ENCODE data around the gene GLT1D1.

Gene GLT1D1

DNA sequence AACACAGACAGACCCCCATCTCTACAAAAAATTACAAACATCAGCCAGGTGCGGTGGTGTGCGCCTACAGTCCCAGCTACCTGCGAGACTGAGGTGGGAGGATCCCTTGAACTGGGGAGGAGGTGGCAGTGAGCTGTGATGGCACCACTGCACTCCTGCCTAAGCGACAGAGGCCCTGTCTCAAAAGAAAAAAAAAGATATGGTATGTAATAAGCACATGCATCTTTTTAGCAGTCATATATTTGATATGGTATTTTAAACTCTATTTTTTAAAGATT lies 36.7 kb upstream of the GLT1D1 start:
- no peak overlapping the region for H3K27ac ChIP-seq
- TF ChIP-seq, protein P1, sequence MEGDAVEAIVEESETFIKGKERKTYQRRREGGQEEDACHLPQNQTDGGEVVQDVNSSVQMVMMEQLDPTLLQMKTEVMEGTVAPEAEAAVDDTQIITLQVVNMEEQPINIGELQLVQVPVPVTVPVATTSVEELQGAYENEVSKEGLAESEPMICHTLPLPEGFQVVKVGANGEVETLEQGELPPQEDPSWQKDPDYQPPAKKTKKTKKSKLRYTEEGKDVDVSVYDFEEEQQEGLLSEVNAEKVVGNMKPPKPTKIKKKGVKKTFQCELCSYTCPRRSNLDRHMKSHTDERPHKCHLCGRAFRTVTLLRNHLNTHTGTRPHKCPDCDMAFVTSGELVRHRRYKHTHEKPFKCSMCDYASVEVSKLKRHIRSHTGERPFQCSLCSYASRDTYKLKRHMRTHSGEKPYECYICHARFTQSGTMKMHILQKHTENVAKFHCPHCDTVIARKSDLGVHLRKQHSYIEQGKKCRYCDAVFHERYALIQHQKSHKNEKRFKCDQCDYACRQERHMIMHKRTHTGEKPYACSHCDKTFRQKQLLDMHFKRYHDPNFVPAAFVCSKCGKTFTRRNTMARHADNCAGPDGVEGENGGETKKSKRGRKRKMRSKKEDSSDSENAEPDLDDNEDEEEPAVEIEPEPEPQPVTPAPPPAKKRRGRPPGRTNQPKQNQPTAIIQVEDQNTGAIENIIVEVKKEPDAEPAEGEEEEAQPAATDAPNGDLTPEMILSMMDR (IDR thresholded peaks at IDR 0.05) = no peak

DNA sequence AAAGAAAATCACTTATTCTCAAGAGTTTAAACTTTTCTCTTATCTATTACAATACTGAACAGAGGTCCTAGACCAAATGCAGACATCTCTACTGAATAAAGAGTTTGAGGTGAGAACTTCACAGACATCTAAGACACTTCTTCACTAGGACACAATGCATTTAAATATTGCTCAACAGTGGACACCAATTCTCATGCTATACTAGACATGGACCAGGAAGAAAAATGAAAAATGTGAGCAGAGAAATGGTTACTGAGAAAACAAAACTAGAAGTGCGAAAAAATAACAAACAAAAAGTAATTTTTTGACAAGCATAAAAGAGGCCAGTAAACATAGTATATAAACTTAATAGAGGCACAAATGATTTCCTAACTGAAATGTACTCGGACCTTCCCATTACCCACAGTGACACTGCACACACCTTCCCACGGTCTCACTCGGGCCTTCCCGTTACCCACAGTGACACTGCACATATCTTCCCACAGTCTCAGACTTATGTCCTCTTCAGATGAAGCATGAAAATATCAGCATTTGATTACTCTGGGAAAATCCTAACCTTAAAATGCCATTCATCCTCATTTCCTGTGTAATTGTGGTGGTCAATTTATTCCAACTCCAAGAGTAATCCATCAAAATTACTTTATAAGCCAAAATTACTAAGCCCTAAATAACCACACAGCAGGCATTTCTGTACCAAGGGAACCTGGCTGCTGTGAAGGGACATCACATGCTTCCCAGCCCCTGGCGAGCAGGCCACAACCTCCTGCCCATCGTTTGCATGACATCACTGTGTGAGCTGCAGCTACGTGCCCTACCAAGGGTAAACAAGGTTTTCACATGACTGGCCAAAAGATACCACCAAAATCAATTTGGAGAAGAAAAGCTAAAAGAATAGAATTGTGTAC lies 35.9 kb upstream of the GLT1D1 start:
- no peak overlapping the region for H3K27ac ChIP-seq

DNA sequence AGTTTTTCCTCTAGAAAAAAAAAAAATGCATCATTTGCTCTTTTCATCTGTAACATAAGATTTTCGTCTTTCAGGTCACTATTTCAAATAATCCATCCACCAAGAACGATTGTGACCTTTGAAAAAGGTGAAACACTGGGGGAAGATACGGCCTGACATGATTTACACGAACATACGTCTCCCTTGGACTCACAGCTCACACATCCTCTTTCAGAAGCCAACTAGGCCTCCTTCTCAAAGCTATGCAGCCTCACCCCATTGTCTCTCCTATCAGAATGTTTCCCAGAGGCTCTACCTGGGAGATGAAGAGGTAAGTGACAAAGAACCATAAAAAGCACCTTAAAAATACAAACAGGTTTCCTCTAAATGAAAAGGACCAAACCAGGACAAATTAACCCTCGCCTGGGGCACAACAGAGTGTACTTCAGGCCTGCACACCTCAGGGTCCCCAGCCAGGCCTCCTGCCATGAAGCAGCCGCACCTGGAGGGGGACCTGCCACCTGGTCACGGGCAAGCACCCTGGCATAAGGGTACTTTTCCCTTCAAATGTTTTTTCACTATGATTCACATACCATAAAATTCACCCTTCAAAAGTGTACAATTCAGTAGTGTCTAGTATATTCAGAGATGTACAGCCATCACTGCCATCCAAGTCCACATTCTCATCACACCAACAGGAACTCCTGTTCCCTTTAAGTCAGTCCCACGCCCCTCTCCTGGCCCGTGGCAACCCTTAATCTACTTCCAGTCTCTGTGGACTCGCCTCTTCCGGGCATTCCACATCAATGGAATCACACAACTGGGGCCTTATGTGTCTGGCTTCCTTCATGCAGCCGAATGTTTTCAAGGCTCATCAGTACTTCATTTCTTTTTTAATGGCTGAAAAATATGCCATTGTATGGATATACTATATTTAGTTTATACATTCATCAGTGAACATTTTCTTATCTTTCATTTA lies 34.9 kb upstream of the GLT1D1 start:
- no peak for TF ChIP-seq ZFX (IDR thresholded peaks at IDR 0.05; ENCODE audit: borderline replicate concordance)
- TF ChIP-seq, protein P1 (IDR thresholded peaks at IDR 0.05) = no peak
- no peak overlapping the region for H3K27ac ChIP-seq

More for the DNA sequence above, 35.9 kb upstream of the GLT1D1 start:
- TF ChIP-seq ZFX (IDR thresholded peaks at IDR 0.05; ENCODE audit: borderline replicate concordance) = no peak
- TF ChIP-seq, protein P1 (IDR thresholded peaks at IDR 0.05) = no peak

DNA sequence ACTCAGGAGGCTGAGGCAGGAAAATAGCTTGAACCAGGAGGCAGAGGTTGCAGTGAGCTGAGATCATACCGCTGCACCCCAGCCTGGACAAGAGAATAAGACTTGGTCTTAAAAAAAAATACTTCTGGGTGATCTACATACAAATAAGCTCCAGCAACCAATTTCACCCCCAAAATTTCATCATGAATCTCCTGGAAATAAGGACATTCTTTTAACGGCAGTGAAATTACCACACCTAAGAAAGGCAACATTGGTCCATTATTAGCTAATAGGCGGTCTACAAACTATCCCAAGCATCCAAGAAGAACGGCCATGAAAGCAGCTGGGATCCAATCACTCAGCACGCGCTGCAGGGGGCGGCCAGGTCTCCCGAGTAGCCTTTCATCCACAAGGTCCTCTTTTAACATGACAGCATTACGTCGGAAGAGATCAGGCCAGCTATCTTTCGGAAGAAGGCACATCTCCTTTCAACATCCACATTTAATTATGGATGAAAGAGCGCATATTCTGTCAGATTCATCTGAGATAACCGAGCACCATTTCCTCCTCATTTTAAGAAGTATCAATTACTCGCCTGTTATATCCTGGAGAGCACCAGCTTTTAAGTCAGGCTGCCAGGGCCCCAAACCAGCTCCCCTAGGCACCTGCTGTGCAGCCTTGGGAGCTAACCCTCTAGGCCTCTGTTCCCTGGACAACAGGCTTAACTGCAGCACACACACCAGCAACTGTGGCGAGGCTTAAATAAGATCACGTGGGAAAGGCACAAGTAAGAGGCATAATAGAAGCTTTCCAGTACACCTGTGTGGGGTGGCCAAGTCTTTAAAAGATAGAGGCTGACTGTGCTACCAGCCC lies 33.8 kb upstream of the GLT1D1 start:
- no peak for TF ChIP-seq ZFX (IDR thresholded peaks at IDR 0.05; ENCODE audit: borderline replicate concordance)
- TF ChIP-seq, protein P1 (IDR thresholded peaks at IDR 0.05) = no peak
- H3K27ac ChIP-seq = no peak overlapping the region

DNA sequence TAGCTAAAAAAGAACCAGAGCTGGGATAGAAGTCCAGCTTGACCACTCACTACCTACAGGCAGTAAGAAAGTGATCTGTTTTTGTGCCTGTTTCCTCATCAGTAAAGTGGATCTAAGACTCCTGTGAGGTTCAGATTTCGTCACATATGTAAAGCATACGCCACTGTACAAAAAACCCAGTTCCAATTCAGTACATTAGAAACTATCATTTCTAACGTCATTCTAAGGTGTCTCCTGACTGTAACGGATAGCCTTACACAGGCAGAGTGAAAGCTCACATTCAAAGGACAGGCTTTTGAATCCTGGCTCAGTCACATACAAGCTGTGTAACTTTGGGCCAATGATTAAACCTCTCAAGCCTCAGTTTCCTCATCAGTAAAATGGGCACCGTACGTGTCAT lies 33.0 kb upstream of the GLT1D1 start:
- TF ChIP-seq, protein P1 (IDR thresholded peaks at IDR 0.05) = no peak
- TF ChIP-seq ZFX (IDR thresholded peaks at IDR 0.05; ENCODE audit: borderline replicate concordance) = no peak
- H3K27ac ChIP-seq = no peak overlapping the region

DNA sequence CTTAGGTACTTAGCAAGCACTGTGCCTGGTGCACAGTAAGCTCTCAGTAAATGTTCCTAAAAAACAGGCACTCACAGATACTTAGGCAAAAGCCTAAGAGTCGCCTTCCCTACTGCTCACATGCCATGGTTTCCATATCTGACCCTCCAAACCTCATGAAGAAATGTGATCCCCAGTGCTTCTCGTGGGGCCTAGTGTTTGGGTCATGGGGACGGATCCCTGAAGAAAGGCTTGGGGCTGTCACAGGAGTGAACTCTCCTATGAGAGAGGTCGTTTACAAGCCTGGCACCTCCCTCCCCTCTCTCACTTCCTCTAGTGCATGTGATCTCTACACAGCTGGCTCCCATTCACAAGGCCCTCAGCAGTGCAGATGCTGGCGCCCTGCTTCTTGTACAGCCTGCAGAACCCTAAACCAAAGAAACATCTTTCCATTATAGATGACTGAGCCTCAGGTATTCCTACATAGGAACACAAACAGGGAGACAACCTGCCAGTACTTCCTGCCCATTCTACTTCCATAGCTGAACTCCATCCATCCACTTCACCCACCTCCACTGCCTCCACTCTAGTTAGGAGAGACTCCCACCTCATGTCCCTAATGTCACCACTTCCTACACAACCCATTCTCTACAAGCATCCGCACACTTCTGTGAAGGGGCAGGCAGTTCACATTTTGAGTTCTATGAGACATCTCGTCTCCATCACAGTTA lies 32.4 kb upstream of the GLT1D1 start:
- TF ChIP-seq ZFX (IDR thresholded peaks at IDR 0.05; ENCODE audit: borderline replicate concordance) = no peak
- TF ChIP-seq, protein P1 (IDR thresholded peaks at IDR 0.05) = no peak

More for the DNA sequence above, 32.4 kb upstream of the GLT1D1 start:
- H3K27ac ChIP-seq = no peak overlapping the region
